ENCODE data around the gene TLR6.
A peak's percentile ranks its signal among the peaks of the same experiment; 100 is the strongest.
"Not testable (repeated sequence)": the region's sequence is repeated elsewhere in the genome, so short reads cannot be mapped to it uniquely, and the experiment has no call there.

Gene TLR6

DNA sequence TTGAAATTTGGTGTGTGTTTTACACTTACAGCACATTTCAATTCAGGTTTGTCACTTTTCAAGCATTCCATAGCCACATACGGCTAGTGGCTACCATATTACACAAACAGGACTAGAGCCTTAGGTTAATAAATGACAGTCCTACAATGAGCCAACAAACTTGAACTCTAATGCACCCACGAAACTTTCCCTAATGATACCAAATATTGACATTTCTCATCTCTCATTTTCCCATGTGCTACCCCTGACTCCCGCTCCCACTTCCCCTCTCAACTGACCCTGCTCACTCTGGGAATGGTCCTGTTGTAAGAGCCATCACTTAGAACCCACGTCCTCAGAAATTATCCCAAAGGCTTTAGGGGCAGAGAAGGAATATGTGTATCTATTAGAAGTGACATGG lies 68.9 kb downstream of the TLR6 start:
- DNase-seq (ENCODE audit: low spot score), result peak; percentile 65

DNA sequence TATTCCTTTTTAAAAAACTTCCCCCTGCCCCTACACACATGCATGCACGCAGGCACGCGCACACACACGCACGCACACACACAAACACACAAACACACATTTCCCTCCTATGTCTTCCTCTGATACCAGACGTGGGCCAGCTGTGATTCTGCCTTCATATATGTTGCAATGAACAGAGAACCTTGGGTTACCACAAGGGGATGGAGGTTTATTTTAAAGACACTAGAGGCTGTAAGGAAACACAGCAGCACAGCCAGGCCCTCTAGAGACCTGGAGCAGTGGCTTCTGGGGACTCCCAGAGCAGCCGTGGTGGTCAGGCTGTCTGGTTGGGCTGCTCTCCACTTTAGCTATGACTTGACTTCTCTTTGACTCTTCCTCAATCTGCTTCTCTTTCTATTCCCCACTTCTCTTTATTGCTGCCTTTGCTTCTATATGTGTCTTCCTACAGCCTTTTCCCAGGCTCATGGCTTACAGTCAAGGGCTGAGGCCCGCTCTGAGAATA lies 70.7 kb downstream of the TLR6 start:
- DNase-seq (ENCODE audit: low spot score), result no peak

DNA sequence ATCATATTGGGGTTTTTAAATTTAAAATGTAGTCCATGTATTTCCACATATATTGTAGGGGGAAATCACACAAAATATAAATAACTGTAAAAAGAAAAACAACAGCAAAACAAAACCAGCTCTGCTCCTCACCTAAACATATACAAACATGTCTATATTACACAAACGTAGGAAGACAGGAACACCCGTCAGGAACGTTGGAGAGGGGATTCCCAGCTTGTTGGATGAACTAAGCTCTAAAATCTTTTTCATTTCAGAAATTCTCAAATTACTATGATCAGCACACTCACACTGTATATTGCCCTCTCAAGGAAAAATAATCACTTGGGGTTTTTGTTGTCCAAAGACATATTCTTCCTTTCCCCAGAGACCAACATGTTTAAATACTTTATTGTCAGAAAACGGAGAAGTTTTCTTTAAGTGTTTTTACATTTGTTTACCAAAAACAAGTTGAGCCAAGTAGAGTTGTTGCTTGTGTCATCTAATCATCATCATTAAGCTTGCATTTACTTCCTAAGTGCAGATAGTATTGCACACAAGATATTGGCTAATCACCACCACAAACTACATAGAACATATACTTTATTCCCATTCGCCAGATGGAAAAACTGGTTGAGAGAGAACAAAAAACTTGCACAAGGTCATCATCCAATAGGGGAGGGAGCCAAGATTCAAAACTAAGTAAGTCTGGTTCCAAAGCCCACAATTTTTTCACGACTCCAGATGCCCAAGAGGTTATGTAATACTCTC lies 71.4 kb downstream of the TLR6 start:
- no peak for DNase-seq (ENCODE audit: low spot score)

DNA sequence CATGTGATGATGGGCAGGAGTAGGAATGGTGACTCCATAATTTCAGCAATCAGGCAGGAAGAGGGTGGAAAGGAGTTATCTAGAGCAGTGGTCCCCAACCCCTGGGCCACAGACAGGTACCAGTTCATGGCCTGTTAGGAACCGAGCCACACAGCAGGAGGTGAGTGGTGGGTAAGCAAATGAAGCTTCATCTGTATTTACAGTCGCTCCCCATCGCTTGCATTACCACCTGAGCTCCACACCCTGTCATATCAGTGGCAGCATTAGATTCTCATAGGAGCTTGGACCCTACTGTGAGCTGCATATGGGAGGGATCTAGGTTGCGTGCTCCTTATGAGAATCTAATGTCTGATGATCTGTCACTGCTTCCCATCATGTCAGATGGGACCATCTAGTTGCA lies 72.5 kb downstream of the TLR6 start:
- no peak for DNase-seq (ENCODE audit: low spot score)

DNA sequence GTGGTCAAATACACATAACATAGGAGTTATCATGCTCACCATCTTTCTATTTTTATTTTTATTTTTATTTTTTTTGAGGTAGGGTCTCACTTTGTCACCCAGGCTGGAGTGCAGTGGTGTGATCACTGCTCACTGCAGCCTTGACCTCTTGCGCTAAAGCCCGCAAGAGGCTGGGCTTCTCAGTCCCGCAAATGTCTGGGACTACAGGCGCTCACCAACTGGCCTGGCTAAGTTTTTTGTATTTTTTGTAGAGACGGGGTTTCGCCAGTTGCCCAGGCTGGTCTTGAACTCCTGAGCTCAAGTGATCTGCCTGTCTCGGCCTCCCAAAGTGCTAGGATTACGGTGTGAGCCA lies 73.5 kb downstream of the TLR6 start:
- no peak for DNase-seq (ENCODE audit: low spot score)

DNA sequence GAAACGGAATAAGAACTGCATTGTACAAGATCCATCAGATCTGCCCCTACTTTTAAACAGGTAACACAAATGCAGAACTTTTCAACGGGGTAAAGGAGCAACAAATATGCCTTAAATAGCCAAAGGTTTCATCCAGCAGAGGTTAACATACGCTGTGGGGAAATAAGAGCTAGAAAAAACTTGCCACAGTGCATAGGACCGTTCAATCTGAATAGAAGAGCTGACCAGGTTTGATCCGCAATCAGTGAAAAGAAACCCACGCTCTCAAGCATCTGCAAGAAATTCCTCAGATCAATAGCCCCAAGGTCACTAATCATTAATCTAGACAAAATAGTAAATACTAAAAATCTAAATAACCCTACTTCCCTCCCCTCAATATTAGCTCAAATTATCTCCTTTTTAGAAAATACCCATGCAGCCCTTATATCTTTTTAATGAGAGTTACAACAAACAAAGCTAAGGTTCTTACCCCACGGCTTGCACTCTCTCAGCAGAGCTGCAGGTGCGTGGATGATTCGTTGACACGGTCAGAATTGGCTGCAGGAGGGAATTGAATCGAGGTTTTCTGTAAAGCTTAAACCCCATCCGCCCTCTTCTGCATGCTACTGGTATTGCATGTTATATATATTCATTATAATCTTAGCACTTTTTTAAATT lies 74.0 kb downstream of the TLR6 start, which contains the start of gene TLR10:
Gene TLR10 (minus strand): TSS at position 539 of the 657 bp plus-strand sequence. CDS start 7,400 bp downstream, outside the sequence.
- peak; percentile 46 for DNase-seq (ENCODE audit: low spot score)

DNA sequence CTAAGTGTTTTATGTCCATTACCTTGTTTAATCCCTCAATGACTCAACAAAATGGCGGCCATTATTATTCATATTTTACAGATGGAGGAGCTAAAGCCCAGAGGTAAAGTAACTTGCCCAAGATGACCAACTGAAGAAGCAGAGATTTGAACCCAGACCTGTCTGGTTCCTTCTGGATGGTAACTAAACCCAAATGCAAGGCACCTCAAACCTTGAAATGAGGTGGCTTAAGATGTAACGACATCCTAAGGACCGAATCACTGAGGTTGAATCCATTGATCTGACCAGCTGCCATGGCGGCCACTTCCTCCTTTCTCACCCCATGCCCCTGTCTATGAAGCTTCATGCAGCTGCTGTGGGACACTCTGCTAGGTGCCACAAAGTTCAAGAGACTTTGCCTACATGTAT lies 74.8 kb downstream of the TLR6 start:
- DNase-seq (ENCODE audit: low spot score), result no peak

DNA sequence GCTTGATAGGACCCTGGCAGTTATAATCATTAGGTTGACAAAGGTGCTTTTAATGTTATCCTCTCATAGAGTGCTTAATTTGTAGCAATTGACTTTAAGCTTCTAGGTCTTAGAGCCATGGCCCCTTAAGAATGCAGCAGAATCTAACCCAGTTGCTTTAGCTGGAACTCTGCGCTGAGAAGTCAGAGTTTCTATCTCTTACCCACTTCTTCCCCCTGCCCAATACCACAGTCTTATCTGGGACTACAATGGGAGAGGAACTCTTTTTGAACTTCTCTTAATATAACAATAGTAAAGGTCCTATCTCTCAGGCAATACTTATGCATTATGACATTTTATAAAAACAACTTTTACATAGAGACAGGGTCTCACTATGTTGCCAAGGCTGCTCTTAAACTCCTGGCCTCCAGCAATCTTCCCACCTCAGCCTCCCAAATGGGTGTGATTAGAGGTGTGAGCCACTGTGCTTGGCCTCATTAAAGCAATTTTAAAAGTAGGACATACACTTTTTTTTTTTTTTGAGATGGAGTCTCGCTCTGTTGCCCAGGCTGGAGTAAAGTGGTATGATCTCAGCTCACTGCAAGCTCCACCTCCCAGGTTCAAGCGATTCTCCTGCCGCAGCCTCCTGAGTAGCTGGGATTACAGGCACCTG lies 75.7 kb downstream of the TLR6 start:
- no peak for DNase-seq (ENCODE audit: low spot score)

DNA sequence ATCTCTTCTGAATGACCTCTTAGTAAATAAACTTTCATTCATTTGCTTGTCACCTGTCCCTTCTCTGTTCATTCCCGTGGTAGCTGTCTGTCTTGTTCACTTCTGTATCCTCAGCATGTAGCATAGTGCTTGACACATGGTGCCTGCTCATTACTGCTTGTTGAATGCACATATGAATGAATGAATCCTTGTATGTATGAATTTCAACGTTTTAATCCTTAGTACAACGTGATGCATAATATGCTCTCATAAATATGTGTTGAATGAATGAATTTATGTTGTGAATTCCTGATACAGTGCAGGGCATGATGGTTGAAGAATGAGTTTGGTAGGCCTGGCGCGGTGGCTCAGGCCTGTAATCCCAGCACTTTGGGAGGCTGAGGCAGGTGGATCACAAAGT lies 76.8 kb downstream of the TLR6 start:
- no peak for DNase-seq (ENCODE audit: low spot score)

DNA sequence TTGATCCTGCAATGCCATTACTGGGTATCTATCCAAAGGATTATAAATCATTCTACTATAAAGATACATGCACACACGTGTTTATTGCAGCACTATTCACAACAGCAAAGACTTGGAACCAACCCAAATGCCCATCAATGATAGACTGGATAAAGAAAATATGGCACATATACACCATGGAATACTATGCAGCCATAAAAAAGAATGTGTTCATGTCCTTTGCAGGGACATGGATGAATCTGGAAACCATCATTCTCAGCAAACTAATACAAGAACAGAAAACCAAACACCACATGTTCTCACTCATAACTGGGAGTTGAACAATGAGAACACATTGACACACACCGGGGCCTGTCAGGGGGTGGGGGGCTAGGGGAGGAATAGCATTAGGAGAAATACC lies 78.7 kb downstream of the TLR6 start:
- DNase-seq (ENCODE audit: low spot score), result not testable (repeated sequence)

DNA sequence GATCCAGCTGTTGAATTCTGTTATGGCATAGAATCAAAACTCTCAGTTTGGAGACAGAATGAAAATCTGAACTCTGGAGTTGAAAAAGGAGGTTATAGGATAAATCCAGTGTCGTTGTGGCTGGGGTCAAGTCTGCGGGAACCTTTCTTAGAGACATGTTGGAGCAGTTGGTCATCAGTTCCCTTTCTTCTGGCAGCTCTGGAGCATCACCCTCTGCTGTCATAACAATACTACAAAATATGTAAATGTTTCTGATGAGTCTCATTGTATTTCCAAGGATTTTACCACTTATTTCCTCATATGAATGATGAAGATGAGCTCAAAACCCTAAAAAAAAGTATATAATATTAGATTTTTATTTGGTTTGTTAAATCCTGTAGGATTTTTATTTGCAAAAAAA lies 81.3 kb downstream of the TLR6 start:
- DNase-seq (ENCODE audit: low spot score), result no peak

DNA sequence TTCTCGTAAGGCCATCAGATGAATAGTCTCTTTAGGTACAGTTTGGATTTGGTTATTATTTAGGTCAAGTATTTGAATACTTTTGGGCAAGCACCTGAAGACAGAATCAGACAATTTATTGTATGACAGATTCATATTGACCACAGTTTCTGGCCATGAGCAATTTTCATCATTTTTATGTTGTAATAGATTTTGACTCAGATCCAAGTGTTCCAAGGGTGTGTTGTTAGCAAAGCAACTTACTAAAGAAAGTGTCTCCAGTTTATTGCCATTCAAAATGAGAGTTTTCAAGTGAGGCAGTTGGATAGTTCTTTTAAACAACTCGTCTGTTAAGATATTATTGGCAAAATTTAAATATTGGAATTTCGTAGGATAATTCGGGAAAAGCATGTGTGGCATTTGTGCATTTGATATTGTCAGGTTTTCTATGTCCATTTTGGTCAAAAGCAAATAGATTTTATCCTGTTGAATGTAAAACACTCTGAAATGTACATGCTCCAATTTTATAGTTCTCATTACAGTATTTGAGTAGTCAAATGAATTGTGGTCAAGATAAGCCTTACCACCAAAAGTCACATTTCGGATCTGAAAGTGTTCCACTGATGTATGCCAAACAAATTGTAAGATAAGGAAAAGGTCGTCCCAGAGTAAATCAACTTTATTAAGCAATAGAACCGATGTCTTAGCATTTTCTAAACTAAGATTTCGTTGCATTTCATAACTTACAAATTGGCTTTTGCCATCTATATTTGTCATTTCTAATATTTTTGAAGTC lies 82.2 kb downstream of the TLR6 start:
- DNase-seq (ENCODE audit: low spot score), result no peak
